CD4-positive, alpha-beta T cell treated with Interleukin-6 at 100 ng/mL for 8 hours (primary cell): ENCODE measurements around the gene CCDC43.
"Not testable (repeated sequence)": the region's sequence is repeated elsewhere in the genome, so short reads cannot be mapped to it uniquely, and the experiment has no call there.

Experiments used
- DNase-seq: peaks from one replicate; pipeline ENCODE4 v3.0.0-alpha.2; 2020; ENCODE audit warnings: mixed read lengths, low spot score

CCDC43 gene

GRCh38 chr17:44689477-44690217 lies at the start of gene CCDC43:
Gene CCDC43, minus strand, starts transcription at chr17:44689776. Its CDS starts 23 bp downstream, at chr17:44689753.
- DNase-seq: peak; percentile 89

- no peak for DNase-seq
Measured at GRCh38 chr17:44738214-44738906, 48.8 kb upstream of the CCDC43 start.

- DNase-seq: no peak
Measured at GRCh38 chr17:44736551-44737240, 47.1 kb upstream of the CCDC43 start.

GRCh38 chr17:44734272-44734671 lies 44.7 kb upstream of the CCDC43 start:
- DNase-seq: no peak

- no peak for DNase-seq
Measured at GRCh38 chr17:44733753-44734152, 44.2 kb upstream of the CCDC43 start.

- DNase-seq: not testable (repeated sequence)
Measured at GRCh38 chr17:44726121-44726520, 36.5 kb upstream of the CCDC43 start.

GRCh38 chr17:44722254-44722653 lies 32.7 kb upstream of the CCDC43 start:
- DNase-seq: no peak

GRCh38 chr17:44719444-44719843 lies 29.9 kb upstream of the CCDC43 start:
- DNase-seq: no peak

- DNase-seq: peak; percentile 84
Measured at GRCh38 chr17:44708401-44709263, 19.1 kb upstream of the CCDC43 start, which contains the start of gene DBF4B. Gene DBF4B, plus strand, starts transcription at chr17:44708665. Its CDS starts 156 bp downstream, at chr17:44708821.

GRCh38 chr17:44707755-44708400 lies 18.3 kb upstream of the CCDC43 start:
- no peak for DNase-seq

- not testable (repeated sequence) for DNase-seq
Measured at GRCh38 chr17:44700288-44700687, 10.7 kb upstream of the CCDC43 start.

- DNase-seq: no peak
Measured at GRCh38 chr17:44693609-44694008, 4.0 kb upstream of the CCDC43 start.

GRCh38 chr17:44690746-44691306 lies 1.2 kb upstream of the CCDC43 start:
- DNase-seq: not testable (repeated sequence)

- no peak for DNase-seq
Measured at GRCh38 chr17:44688675-44689476, 700 bp downstream of the CCDC43 start.

- DNase-seq: no peak
Measured at GRCh38 chr17:44688200-44688599, 1.4 kb downstream of the CCDC43 start.

- no peak for DNase-seq
Measured at GRCh38 chr17:44687756-44688155, 1.8 kb downstream of the CCDC43 start.

GRCh38 chr17:44683303-44683702 lies 6.3 kb downstream of the CCDC43 start:
- DNase-seq: not testable (repeated sequence)

- DNase-seq: no peak
Measured at GRCh38 chr17:44677136-44677535, 12.4 kb downstream of the CCDC43 start.

- no peak for DNase-seq
Measured at GRCh38 chr17:44673893-44674292, 15.7 kb downstream of the CCDC43 start.

GRCh38 chr17:44672479-44673093 lies 17.0 kb downstream of the CCDC43 start:
- DNase-seq: no peak
